Right lobe of liver (tissue), 6 donors: ENCODE data around the gene MAP2. TPM values are rescaled to one million over a fixed set of nuclear protein-coding genes. Genes with fewer than 3 reads are reported as not detected.

ENCODE experiments used
- ATAC-seq, 4 donors: fragments of 200-7000 bp; cut with Tn5 transposase; one replicate each; pipeline ENCODE4 v1.9.1; 2020; ENCODE audit warnings: mild to moderate bottlenecking in 4 of 4, moderate library complexity in 4 of 4
- DNase-seq, 3 donors: peaks; one replicate each; pipeline ENCODE4 v3.0.0-alpha.2; 2020
- H3K27ac ChIP-seq, 3 donors: fragments of 200-600 bp; one replicate each; pipeline ENCODE4 v1.8.0; 2022
- H3K27me3 ChIP-seq, 2 donors: fragments of 200-600 bp; one replicate each; pipeline ENCODE4 v1.8.0; 2022
- H3K36me3 ChIP-seq, 4 donors: fragments of 200-600 bp; sonication (generic) in 1 of 4; one replicate each; pipeline versions ENCODE4 v1.5.1 to v1.8.0; 2017 to 2022; ENCODE audit warnings: control low read depth in 1 of 4
- H3K4me1 ChIP-seq, 4 donors: fragments of 200-600 bp; sonication (generic) in 1 of 4; one replicate each; pipeline versions ENCODE4 v1.5.1 to v1.8.0; 2017 to 2022; ENCODE audit warnings: control low read depth in 1 of 4
- H3K4me3 ChIP-seq, 3 donors: fragments of 200-600 bp; one replicate each; pipeline ENCODE4 v1.8.0; 2022
- H3K9me3 ChIP-seq, 4 donors: fragments of 200-600 bp; sonication (generic) in 1 of 4; one replicate each; pipeline versions ENCODE4 v1.5.1 to v1.8.0; 2017 to 2022; ENCODE audit warnings: control low read depth in 1 of 4
- POLR2A ChIP-seq: fragments of 450-650 bp; IDR thresholded peaks from one replicate; pipeline ENCODE4 v1.6.1; 2017; ENCODE audit warnings: antibody characterized with exemption, mild to moderate bottlenecking
- WGBS: methylation state at CpG from one replicate; pipeline ENCODE4 v1.1.6; 2018; ENCODE audit warnings: low coverage, low lambda C conversion rate; ENCODE audit not compliant: insufficient coverage; ENCODE audit errors: missing lambda C conversion rate; 5-methylcytosine and 5-hydroxymethylcytosine counted together
- intact Hi-C, 2 donors: fragments of 100-400 bp; cut with DNase I; formaldehyde crosslinking; loops; one replicate each; pipeline versions ENCODE4 v1.11.2 to v1.14.1; 2022
- total RNA-seq, 6 experiments: library from RNA; depleted of rRNA in 2 of 6; stranded (reverse); fragments of >200 nt in 2 of 6; fragmentation: NEBNext Ultra II Directional in 3 of 6; extraction: Animal tissue kit (Norgen Biotek cat#: 25700) in 3 of 6; gene quantifications; one replicate each; pipeline versions ENCODE4 v1.1.0 to v1.2.4, GENCODE V29; 2016 to 2023
- TF ChIP-seq, protein P1 (sequence below), 4 donors: fragments of 200-600 bp in 3 of 4; fragments of 450-650 bp in 1 of 4; IDR thresholded peaks; one replicate each; pipeline versions ENCODE4 v1.5.1 to v1.8.0; 2016 to 2022; ENCODE audit warnings: antibody characterized with exemption in 4 of 4, mild to moderate bottlenecking in 2 of 4
- donor health status: DM: no; HTN: yes; CAD: no.
- donor health status: DM: no; HTN: no; CAD: no.
- donor health status: DM: no; HTN: no; CAD: no.
- donor health status: DM: no; HTN: yes; CAD: no.
- donor health status: DM: no; HTN: yes; CAD: no.

The MAP2 gene
- total RNA-seq, 6 experiments from 2014 or later = 2.0 to 11.4 (median 3.6) TPM

DNA sequence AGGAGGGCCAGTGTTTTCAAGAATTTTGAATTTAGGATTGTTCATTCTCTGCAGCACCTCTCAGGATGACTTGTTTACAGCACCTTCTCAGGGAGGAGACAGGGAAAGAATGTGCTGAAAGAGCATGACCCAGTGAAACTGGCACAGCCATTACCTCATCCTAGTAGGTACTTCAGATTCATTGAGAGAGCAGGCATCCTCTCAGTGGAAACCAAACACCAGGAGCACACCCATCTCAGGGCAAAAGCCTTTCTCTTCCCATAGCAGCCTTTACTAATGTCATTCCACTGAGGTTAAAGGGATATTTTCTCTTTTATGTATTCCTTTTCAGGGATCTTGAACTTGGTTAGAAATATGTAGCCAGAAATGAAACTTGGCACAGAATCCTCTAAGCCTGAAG, 2.6 kb downstream of the MAP2 start:
- Histone ChIP-seq H3K36me3 (no peaks in the 10 kb centered on the region), H3K27ac (no peak overlapping the region), H3K4me1 (peaks cover 0 to 5% (median 0%) of the 10 kb centered on the region in 4 donors), H3K9me3 (no peaks in the 10 kb centered on the region), H3K4me3 (no peak overlapping the region), H3K27me3 (no peaks in the 10 kb centered on the region)
- DNase-seq (no peak), ATAC-seq (no peak)
- TF ChIP-seq POLR2A = no peak
- TF ChIP-seq, protein P1, sequence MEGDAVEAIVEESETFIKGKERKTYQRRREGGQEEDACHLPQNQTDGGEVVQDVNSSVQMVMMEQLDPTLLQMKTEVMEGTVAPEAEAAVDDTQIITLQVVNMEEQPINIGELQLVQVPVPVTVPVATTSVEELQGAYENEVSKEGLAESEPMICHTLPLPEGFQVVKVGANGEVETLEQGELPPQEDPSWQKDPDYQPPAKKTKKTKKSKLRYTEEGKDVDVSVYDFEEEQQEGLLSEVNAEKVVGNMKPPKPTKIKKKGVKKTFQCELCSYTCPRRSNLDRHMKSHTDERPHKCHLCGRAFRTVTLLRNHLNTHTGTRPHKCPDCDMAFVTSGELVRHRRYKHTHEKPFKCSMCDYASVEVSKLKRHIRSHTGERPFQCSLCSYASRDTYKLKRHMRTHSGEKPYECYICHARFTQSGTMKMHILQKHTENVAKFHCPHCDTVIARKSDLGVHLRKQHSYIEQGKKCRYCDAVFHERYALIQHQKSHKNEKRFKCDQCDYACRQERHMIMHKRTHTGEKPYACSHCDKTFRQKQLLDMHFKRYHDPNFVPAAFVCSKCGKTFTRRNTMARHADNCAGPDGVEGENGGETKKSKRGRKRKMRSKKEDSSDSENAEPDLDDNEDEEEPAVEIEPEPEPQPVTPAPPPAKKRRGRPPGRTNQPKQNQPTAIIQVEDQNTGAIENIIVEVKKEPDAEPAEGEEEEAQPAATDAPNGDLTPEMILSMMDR (IDR thresholded peaks at IDR 0.05) = no peak
- intact Hi-C loops = no loop called here

DNA sequence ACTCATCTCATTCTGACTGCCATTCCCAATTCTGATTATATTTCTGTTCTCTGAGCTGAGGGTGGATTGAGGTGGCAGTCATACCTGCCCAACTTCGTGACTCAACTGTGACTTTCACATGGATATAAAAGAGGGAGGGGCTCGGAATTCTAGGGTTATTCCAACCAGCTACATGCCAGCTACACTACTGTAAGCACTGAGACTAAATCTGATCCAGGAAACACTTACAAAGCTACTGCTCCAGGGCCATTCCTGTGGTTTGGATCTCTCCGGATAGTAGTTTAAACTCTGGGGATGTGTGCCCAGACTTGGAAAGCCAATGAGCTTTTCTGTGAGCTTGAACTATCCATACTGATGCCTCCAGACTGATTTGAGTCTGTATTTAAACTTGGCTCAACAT, 7.9 kb downstream of the MAP2 start:
- intact Hi-C loops = no loop called here
- 56% methylated on average over 3 of the region's 3 CpGs for WGBS
- Histone ChIP-seq H3K27me3 (no peaks in the 10 kb centered on the region), H3K27ac (no peak overlapping the region), H3K4me3 (no peak overlapping the region), H3K4me1 (no peaks in the 10 kb centered on the region), H3K36me3 (no peaks in the 10 kb centered on the region), H3K9me3 (no peaks in the 10 kb centered on the region)
- DNase-seq (no peak), ATAC-seq (no peak)
- no peak for TF ChIP-seq POLR2A
- TF ChIP-seq, protein P1 (IDR thresholded peaks at IDR 0.05) = no peak

DNA sequence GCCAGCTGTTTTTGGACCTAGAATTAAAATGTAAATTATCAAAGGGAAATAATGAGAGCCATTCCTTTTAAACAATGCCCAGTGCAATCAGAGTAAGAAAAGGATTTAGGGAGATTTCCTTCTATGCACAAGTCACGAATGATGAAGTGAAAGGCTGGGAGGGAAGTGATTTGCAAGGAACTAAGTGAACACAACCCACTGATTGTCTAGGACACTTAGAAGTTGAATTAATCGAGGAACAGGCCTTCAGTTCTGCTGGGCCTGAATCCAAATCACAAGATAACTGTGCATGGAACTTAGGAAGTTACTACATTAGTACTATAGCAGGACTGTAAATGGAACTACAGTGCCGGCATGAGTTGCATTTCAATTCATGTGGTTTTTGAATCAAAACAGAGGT, 17.7 kb downstream of the MAP2 start:
- intact Hi-C loops = no loop called here
- no peak for TF ChIP-seq POLR2A
- TF ChIP-seq, protein P1 (IDR thresholded peaks at IDR 0.05) = no peak
- no peaks in the 10 kb centered on the region for H3K9me3 ChIP-seq
- no peak overlapping the region for H3K4me3 ChIP-seq
- H3K36me3 ChIP-seq = no peaks in the 10 kb centered on the region
- WGBS = 39% methylated on average over 3 of the region's 3 CpGs
- no peaks in the 10 kb centered on the region for H3K4me1 ChIP-seq
- H3K27ac ChIP-seq = no peak overlapping the region
- peak in 3 of 4 donors; percentile 26 to 54 (median 44) for ATAC-seq
- DNase-seq = no peak
- no peaks in the 10 kb centered on the region for H3K27me3 ChIP-seq

DNA sequence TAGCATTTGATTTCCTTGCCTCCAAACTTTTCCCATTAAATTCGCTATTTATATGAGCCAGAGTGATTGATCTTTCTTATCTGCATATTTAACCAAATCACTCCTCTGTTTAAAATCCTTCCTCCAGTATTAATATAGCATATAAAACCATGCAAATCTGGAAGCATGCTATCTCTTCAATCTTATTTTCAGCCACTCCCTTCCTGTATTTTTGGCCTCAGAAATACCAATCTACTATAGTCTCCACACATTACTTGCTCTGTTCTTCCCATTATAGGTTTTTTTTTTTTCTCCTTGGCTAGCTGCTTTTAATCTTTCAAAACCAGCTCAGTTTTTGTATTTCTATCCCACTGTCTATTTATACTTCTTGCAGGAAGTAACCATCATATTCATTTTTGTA, 19.1 kb downstream of the MAP2 start:
- WGBS = 68% methylated on average over 1 of the region's 1 CpG
- ATAC-seq = no peak
- Histone ChIP-seq H3K9me3 (no peaks in the 10 kb centered on the region), H3K4me3 (no peak overlapping the region), H3K4me1 (no peaks in the 10 kb centered on the region), H3K27ac (no peak overlapping the region), H3K36me3 (no peaks in the 10 kb centered on the region), H3K27me3 (no peaks in the 10 kb centered on the region)
- no peak for DNase-seq
- intact Hi-C loops = no loop called here
- TF ChIP-seq, protein P1 (IDR thresholded peaks at IDR 0.05) = no peak
- no peak for TF ChIP-seq POLR2A

DNA sequence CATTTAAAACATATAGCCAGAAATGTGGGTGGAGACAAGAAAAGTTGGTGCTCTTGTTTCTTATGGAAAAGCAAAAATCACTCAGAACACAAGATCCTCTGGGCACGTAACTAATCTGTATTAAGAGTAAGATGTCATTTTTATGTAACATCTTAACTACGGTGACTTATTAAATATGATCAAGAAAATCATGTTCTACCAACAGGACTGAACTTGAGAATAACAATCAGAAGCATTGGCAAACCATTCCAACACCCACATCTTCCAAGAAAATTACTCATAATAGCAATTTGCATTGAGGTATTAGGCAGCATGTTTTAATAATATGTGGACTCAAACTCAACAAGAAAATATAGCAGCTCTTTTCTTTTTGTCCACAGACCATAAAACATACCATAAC, 21.6 kb downstream of the MAP2 start:
- Histone ChIP-seq H3K4me3 (no peak overlapping the region), H3K36me3 (no peaks in the 10 kb centered on the region), H3K9me3 (no peaks in the 10 kb centered on the region), H3K27ac (no peak overlapping the region), H3K27me3 (no peaks in the 10 kb centered on the region), H3K4me1 (no peaks in the 10 kb centered on the region)
- TF ChIP-seq, protein P1 (IDR thresholded peaks at IDR 0.05) = no peak
- no peak for TF ChIP-seq POLR2A
- no peak for ATAC-seq
- intact Hi-C loops = no loop called here
- WGBS = 81% methylated on average over 2 of the region's 2 CpGs
- DNase-seq = no peak
